Adipose tissue (tissue), 3 donors: ENCODE data around the gene PKDCC. TPM values are rescaled to one million over a fixed set of nuclear protein-coding genes. Genes with fewer than 3 reads are reported as not detected.

Source experiments
- H3K27ac ChIP-seq: one replicate; pipeline ENCODE4 v1.5.1; 2013; ENCODE audit warnings: low read depth, low read length
- WGBS, 3 donors: extraction: QIAGEN DNeasy Blood & Tissue Kit; methylation state at CpG; one replicate each; pipeline ENCODE4 v1.1.7; 2013; 5-methylcytosine and 5-hydroxymethylcytosine counted together
- polyA plus RNA-seq, 3 donors: library from polyadenylated mRNA; stranded (reverse); fragments of 200-250 nt; gene quantifications; one replicate each; pipeline ENCODE4 v1.2.3, GENCODE V29; 2013
- donor health status: healthy with polysubstance abuse.
- donor health status: Bipolar disorder and iron deficiency.
- donor health status: healthy.

The PKDCC gene
- polyA plus RNA-seq, 3 donors, result 46.7 to 218 (median 132) TPM

GRCh38 chr2:42045848-42046748 is 1.7 kb upstream of the PKDCC start:
- no peak overlapping the region for H3K27ac ChIP-seq
- WGBS, 3 donors, result 64 to 70% (median 65%) methylated on average over 12 of the region's 12 CpGs

- no peak overlapping the region for H3K27ac ChIP-seq
- 8 to 9% (median 9%) methylated on average over 38 to 39 of the region's 39 CpGs for WGBS, 3 donors
These were observed 868 bp upstream of the PKDCC start for GRCh38 chr2:42046819-42047487.

- H3K27ac ChIP-seq, result peak overlapping the region; percentile 68
- WGBS, 3 donors, result 5 to 7% (median 5%) methylated on average over 51 to 80 of the region's 80 CpGs
These were observed 739 bp downstream of the PKDCC start for GRCh38 chr2:42048299-42049220.

- 45 to 72% (median 53%) methylated on average over 11 of the region's 11 CpGs for WGBS, 3 donors
These were observed 1.6 kb downstream of the PKDCC start for GRCh38 chr2:42049221-42050009.

GRCh38 chr2:42050010-42050702 is 2.3 kb downstream of the PKDCC start:
- WGBS, 3 donors, result 55 to 73% (median 59%) methylated on average over 14 of the region's 14 CpGs
- no peak overlapping the region for H3K27ac ChIP-seq

More at GRCh38 chr2:42049221-42050009, 1.6 kb downstream of the PKDCC start:
- H3K27ac ChIP-seq, result no peak overlapping the region

GRCh38 chr2:42050703-42051542 is 3.1 kb downstream of the PKDCC start:
- WGBS, 3 donors, result 62 to 73% (median 64%) methylated on average over 8 of the region's 8 CpGs
- no peak overlapping the region for H3K27ac ChIP-seq

GRCh38 chr2:42051543-42052235 is 3.9 kb downstream of the PKDCC start:
- H3K27ac ChIP-seq, result no peak overlapping the region
- WGBS, 3 donors, result 69 to 82% (median 71%) methylated on average over 10 to 11 of the region's 11 CpGs

- no peak overlapping the region for H3K27ac ChIP-seq
- 59 to 75% (median 61%) methylated on average over 14 of the region's 14 CpGs for WGBS, 3 donors
These were observed 5.1 kb downstream of the PKDCC start for GRCh38 chr2:42052702-42053481.

GRCh38 chr2:42053482-42053790 is 5.6 kb downstream of the PKDCC start:
- 55 to 65% (median 56%) methylated on average over 6 of the region's 6 CpGs for WGBS, 3 donors
- no peak overlapping the region for H3K27ac ChIP-seq

- H3K27ac ChIP-seq, result no peak overlapping the region
- WGBS, 3 donors, result 64 to 78% (median 67%) methylated on average over 24 of the region's 24 CpGs
These were observed 6.2 kb downstream of the PKDCC start for GRCh38 chr2:42053791-42054701.

GRCh38 chr2:42054714-42055430 is 7.1 kb downstream of the PKDCC start:
- 84 to 86% (median 85%) methylated on average over 18 to 19 of the region's 19 CpGs for WGBS, 3 donors
- no peak overlapping the region for H3K27ac ChIP-seq

GRCh38 chr2:42055573-42056514 is 8.0 kb downstream of the PKDCC start:
- H3K27ac ChIP-seq, result no peak overlapping the region
- WGBS, 3 donors, result 49 to 59% (median 57%) methylated on average over 4 of the region's 4 CpGs
